HepG2 (cell line): ENCODE measurements around the gene RNPEPL1. TPM values are rescaled to one million over a fixed set of nuclear protein-coding genes. Genes with fewer than 3 reads are reported as not detected.
A peak's percentile ranks its signal among the peaks of the same experiment; 100 is the strongest.

Experiments used
- CAMTA2 ChIP-seq: sonication (generic); formaldehyde crosslinking; IDR thresholded peaks from 2 replicates; pipeline ENCODE4 v1.4.0; 2020; ENCODE audit warnings: mild to moderate bottlenecking, missing genetic modification reagents, borderline replicate concordance
- GABPA ChIP-seq, 2 experiments: IDR thresholded peaks; 2 replicates each; pipeline ENCODE4 v1.6.1; 2011 to 2016; ENCODE audit warnings: low read depth in 2 of 2, low read length in 1 of 2, missing biosample characterization in 1 of 2, missing genetic modification characterization in 1 of 2
- HDAC6 ChIP-seq: fragments of 200-600 bp; sonication (generic); IDR thresholded peaks from 2 replicates; pipeline ENCODE4 v1.7.0; 2017; ENCODE audit warnings: mild to moderate bottlenecking, antibody characterized with exemption, low read length, low read depth
- HMG20A ChIP-seq: IDR thresholded peaks from 2 replicates; pipeline ENCODE4 v1.6.1; 2016; ENCODE audit warnings: borderline replicate concordance
- HOXA7 ChIP-seq: sonication (generic); formaldehyde crosslinking; IDR thresholded peaks from 2 replicates; pipeline ENCODE4 v1.8.1; 2022; ENCODE audit warnings: mild to moderate bottlenecking, missing genetic modification reagents, moderate library complexity
- KLF16 ChIP-seq, 2 experiments: sonication (generic) in 1 of 2; formaldehyde crosslinking in 1 of 2; IDR thresholded peaks; 2 replicates each; pipeline versions ENCODE4 v1.6.1 to v1.8.0; 2016 to 2023; ENCODE audit warnings: missing genetic modification reagents in 2 of 2, missing compliant biosample characterization in 1 of 2
- MIER3 ChIP-seq: IDR thresholded peaks from 2 replicates; pipeline ENCODE4 v1.6.1; 2016; ENCODE audit warnings: missing compliant biosample characterization, borderline replicate concordance
- NCOA2 ChIP-seq: sonication (generic); formaldehyde crosslinking; IDR thresholded peaks from 2 replicates; pipeline ENCODE4 v1.8.0; 2022; ENCODE audit warnings: inconsistent platforms
- PLRG1 ChIP-seq: fragments of 450-650 bp; conservative IDR thresholded peaks from 2 replicates; pipeline ENCODE4 v1.6.1; 2016
- SALL2 ChIP-seq: sonication (generic); formaldehyde crosslinking; IDR thresholded peaks from 2 replicates; pipeline ENCODE4 v1.8.1; 2023; ENCODE audit warnings: mild to moderate bottlenecking, missing genetic modification reagents, inconsistent platforms
- SP5 ChIP-seq: IDR thresholded peaks from 2 replicates; pipeline ENCODE4 v1.6.1; 2016; ENCODE audit warnings: low read depth, borderline replicate concordance
- SRSF9 ChIP-seq: fragments of 200-400 bp; formaldehyde crosslinking; IDR thresholded peaks from 2 replicates; pipeline ENCODE4 v1.6.1; 2018; ENCODE audit warnings: borderline replicate concordance, mild to moderate bottlenecking, low read depth, low read length; ENCODE audit not compliant: insufficient read depth, poor library complexity, severe bottlenecking
- ZC3H4 ChIP-seq: sonication (generic); formaldehyde crosslinking; IDR thresholded peaks from 2 replicates; pipeline ENCODE4 v1.4.0; 2020; ENCODE audit warnings: missing genetic modification reagents, borderline replicate concordance
- ZNF224 ChIP-seq: sonication (generic); formaldehyde crosslinking; IDR thresholded peaks from 2 replicates; pipeline ENCODE4 v1.5.0; 2020; ENCODE audit warnings: mild to moderate bottlenecking, missing genetic modification reagents
- ZNF251 ChIP-seq: sonication (generic); formaldehyde crosslinking; IDR thresholded peaks from 2 replicates; pipeline ENCODE4 v1.9.0; 2021; ENCODE audit warnings: mild to moderate bottlenecking, missing genetic modification reagents
- ZNF317 ChIP-seq: sonication (generic); formaldehyde crosslinking; IDR thresholded peaks from 2 replicates; pipeline ENCODE4 v1.5.0; 2020; ENCODE audit warnings: mild to moderate bottlenecking, missing genetic modification reagents
- ZNF333 ChIP-seq: sonication (generic); formaldehyde crosslinking; IDR thresholded peaks from 2 replicates; pipeline ENCODE4 v1.4.0; 2020; ENCODE audit warnings: mild to moderate bottlenecking, missing genetic modification reagents, borderline replicate concordance
- ZNF460 ChIP-seq: sonication (generic); formaldehyde crosslinking; IDR thresholded peaks from 2 replicates; pipeline ENCODE4 v1.5.1; 2020; ENCODE audit warnings: missing genetic modification reagents, mild to moderate bottlenecking, borderline replicate concordance
- ZNF709 ChIP-seq: sonication (generic); formaldehyde crosslinking; IDR thresholded peaks from 2 replicates; pipeline ENCODE4 v1.5.0; 2020; ENCODE audit warnings: mild to moderate bottlenecking, missing genetic modification reagents
- polyA plus RNA-seq, 8 experiments: library from polyadenylated mRNA; depleted of rRNA in 3 of 8; stranded (reverse) in 7 of 8; unstranded in 1 of 8; fragments of >200 nt; fragmentation: Illumina TruSeq in 4 of 8; extraction: Trizol in 4 of 8; gene quantifications; 2 replicates each; pipeline versions ENCODE4 v1.2.1 to v1.2.3, GENCODE V29; 2011 to 2016; ENCODE audit warnings: low read depth in 4 of 8, missing spikeins in 1 of 8, mixed read lengths in 1 of 8; ENCODE audit not compliant: insufficient read depth in 1 of 8
- total RNA-seq, 5 experiments: library from RNA; depleted of rRNA; stranded (reverse); fragments of >200 nt; fragmentation: Illumina TruSeq; extraction: Trizol; gene quantifications; 2 replicates each; pipeline ENCODE4 v1.2.3, GENCODE V29; 2016; ENCODE audit warnings: low read depth in 1 of 5
- TF ChIP-seq, protein P1 (sequence below): sonication (generic); formaldehyde crosslinking; IDR thresholded peaks from 2 replicates; pipeline ENCODE4 v1.4.0; 2020; ENCODE audit warnings: missing genetic modification reagents
- TF ChIP-seq, protein P2 (sequence below), 2 experiments: sonication (generic) in 1 of 2; formaldehyde crosslinking in 1 of 2; IDR thresholded peaks; 2 replicates each; pipeline versions ENCODE4 v1.4.0 to v1.6.1; 2018 to 2020; ENCODE audit warnings: missing genetic modification reagents in 2 of 2, borderline replicate concordance in 1 of 2, low read depth in 1 of 2, mild to moderate bottlenecking in 1 of 2, missing biosample characterization in 1 of 2
- TF ChIP-seq, protein P3 (sequence below): sonication (generic); formaldehyde crosslinking; IDR thresholded peaks from 2 replicates; pipeline ENCODE4 v1.4.0; 2020; ENCODE audit warnings: mild to moderate bottlenecking, missing genetic modification reagents

RNPEPL1 gene
- total and polyA plus RNA-seq, 2 of the 13 experiments (the other 11 are each of a cell fraction or from before 2014, with no cell fraction given) = 13.0 to 18.0 TPM

DNA sequence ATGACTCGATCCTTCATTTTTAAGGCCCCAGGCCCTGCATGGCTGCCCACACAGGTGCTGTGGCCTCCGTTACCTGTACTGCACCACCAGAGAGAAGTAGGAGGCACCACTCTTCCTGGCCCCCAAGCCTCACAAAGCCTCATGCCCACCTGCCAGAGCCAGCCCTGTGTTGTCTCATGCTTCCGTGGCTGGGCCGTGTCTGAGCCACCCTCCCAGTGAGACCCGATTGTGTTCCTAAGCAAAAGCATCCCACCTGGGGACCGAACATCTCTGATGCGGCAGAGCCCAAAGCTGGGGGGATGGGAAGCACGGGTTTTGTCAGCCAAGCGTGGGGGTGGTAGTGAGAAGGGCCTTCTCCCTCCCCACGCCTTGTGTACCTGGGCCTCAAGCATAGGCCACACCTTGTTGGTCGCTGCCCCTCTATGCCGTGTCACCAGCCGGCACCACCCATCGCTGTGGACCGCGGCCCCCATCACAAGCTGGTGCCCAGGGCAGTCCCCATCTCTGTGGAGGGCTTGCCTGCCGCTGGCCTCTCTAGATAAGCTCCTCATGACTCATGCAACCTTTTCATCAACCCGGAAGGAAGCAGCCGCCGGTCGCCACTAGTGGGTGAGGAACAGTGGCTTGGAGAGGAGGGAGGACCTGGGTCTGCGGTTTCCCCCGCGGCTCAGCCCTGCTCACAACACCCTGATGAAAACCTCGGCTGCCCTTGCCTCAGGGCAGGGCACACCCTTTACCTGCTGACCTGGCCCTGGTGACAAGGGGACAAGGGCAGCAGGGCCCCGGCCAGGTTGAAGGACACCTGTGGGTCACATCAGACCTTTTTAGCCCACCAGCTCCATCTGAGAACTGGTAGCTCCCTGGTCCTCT is 2.7 kb upstream of the RNPEPL1 start (continued):
- TF ChIP-seq, protein P1, sequence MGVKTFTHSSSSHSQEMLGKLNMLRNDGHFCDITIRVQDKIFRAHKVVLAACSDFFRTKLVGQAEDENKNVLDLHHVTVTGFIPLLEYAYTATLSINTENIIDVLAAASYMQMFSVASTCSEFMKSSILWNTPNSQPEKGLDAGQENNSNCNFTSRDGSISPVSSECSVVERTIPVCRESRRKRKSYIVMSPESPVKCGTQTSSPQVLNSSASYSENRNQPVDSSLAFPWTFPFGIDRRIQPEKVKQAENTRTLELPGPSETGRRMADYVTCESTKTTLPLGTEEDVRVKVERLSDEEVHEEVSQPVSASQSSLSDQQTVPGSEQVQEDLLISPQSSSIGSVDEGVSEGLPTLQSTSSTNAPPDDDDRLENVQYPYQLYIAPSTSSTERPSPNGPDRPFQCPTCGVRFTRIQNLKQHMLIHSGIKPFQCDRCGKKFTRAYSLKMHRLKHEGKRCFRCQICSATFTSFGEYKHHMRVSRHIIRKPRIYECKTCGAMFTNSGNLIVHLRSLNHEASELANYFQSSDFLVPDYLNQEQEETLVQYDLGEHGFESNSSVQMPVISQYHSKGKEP (CRISPR knock-in tag) = 0 out of 2 replicates have a peak, but pooled peaks have one; percentile 55
- TF ChIP-seq HOXA7 (CRISPR knock-in tag) = no peak
- TF ChIP-seq, protein P2, sequence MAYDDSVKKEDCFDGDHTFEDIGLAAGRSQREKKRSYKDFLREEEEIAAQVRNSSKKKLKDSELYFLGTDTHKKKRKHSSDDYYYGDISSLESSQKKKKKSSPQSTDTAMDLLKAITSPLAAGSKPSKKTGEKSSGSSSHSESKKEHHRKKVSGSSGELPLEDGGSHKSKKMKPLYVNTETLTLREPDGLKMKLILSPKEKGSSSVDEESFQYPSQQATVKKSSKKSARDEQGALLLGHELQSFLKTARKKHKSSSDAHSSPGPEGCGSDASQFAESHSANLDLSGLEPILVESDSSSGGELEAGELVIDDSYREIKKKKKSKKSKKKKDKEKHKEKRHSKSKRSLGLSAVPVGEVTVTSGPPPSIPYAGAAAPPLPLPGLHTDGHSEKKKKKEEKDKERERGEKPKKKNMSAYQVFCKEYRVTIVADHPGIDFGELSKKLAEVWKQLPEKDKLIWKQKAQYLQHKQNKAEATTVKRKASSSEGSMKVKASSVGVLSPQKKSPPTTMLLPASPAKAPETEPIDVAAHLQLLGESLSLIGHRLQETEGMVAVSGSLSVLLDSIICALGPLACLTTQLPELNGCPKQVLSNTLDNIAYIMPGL (CRISPR knock-in tag; IDR thresholded peaks at IDR 0.05; ENCODE audit: borderline replicate concordance in 1 of 2, low read depth in 1 of 2) = peak; percentile 40 to 72; a peak in 2 of 4 replicates
- no peak for TF ChIP-seq ZNF460 (CRISPR knock-in tag)
- no peak for TF ChIP-seq ZNF317 (CRISPR knock-in tag)
- no peak for TF ChIP-seq ZNF251 (CRISPR knock-in tag)
- TF ChIP-seq NCOA2 = peak; percentile 37; the same call in 1 of the 2 replicates
- 0 out of 2 replicates have a peak, but pooled peaks have one; percentile 13 for TF ChIP-seq SALL2 (CRISPR knock-in tag)
- TF ChIP-seq ZNF709 = 0 out of 2 replicates have a peak, but pooled peaks have one; percentile 55
- TF ChIP-seq PLRG1 = no peak
- TF ChIP-seq MIER3 (CRISPR knock-in tag) = peak; percentile 36; the same call in 1 of the 2 replicates
- TF ChIP-seq SRSF9 = no peak
- TF ChIP-seq SP5 (CRISPR knock-in tag) = 0 out of 2 replicates have a peak, but pooled peaks have one; percentile 29
- TF ChIP-seq KLF16 (CRISPR knock-in tag; IDR thresholded peaks at IDR 0.05) = peak in 1 of 2 experiments; percentile 28; a peak in 1 of 4 replicates
- TF ChIP-seq ZNF224 (CRISPR knock-in tag) = no peak
- 0 out of 2 replicates have a peak, but pooled peaks have one; percentile 67 for TF ChIP-seq ZC3H4 (CRISPR knock-in tag)
- no peak for TF ChIP-seq GABPA (IDR thresholded peaks at IDR 0.05; ENCODE audit: low read depth, low read length)
- peak; percentile 79 for TF ChIP-seq GABPA (CRISPR knock-in tag; IDR thresholded peaks at IDR 0.05; ENCODE audit: low read depth)
- no peak for TF ChIP-seq CAMTA2 (CRISPR knock-in tag)
- no peak; the same call in 1 of the 2 replicates for TF ChIP-seq HMG20A (CRISPR knock-in tag)
- TF ChIP-seq, protein P3, sequence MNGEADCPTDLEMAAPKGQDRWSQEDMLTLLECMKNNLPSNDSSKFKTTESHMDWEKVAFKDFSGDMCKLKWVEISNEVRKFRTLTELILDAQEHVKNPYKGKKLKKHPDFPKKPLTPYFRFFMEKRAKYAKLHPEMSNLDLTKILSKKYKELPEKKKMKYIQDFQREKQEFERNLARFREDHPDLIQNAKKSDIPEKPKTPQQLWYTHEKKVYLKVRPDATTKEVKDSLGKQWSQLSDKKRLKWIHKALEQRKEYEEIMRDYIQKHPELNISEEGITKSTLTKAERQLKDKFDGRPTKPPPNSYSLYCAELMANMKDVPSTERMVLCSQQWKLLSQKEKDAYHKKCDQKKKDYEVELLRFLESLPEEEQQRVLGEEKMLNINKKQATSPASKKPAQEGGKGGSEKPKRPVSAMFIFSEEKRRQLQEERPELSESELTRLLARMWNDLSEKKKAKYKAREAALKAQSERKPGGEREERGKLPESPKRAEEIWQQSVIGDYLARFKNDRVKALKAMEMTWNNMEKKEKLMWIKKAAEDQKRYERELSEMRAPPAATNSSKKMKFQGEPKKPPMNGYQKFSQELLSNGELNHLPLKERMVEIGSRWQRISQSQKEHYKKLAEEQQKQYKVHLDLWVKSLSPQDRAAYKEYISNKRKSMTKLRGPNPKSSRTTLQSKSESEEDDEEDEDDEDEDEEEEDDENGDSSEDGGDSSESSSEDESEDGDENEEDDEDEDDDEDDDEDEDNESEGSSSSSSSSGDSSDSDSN (CRISPR knock-in tag) = peak; percentile 76
- TF ChIP-seq HDAC6 = no peak
- TF ChIP-seq ZNF333 (CRISPR knock-in tag) = peak; percentile 77; the same call in 1 of the 2 replicates
